NCI-H82 treated with DMSO at 0.1 percent for 48 hours (cell line): ENCODE measurements around the gene CKMT2.
"Not testable (repeated sequence)": the region's sequence is repeated elsewhere in the genome, so short reads cannot be mapped to it uniquely, and the experiment has no call there.

ENCODE experiments used
- DNase-seq: peaks from one replicate; lab custom pipeline; 2025; ENCODE audit not compliant: unreplicated experiment; lab: John Stamatoyannopoulos, UW

Gene CKMT2

DNA sequence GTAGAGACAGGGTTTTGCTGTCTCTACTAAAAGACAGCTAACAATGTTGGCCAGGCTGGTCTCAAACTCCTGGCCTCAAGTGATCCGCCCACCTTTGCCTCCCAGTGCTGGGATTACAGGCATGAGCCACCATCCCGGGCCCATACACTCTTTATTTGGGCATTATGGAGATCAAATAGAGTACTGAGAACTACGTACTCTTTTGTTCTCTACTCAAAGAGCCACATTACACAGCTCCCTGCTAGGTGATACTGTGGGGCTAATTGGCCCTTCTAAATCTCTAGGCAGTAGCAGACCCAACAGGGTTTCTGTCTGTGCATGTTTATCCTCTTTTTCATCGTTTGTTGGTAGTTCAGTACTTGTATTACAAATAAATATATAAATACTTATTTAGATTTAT is 16.1 kb downstream of the CKMT2 start:
- no peak for DNase-seq

DNA sequence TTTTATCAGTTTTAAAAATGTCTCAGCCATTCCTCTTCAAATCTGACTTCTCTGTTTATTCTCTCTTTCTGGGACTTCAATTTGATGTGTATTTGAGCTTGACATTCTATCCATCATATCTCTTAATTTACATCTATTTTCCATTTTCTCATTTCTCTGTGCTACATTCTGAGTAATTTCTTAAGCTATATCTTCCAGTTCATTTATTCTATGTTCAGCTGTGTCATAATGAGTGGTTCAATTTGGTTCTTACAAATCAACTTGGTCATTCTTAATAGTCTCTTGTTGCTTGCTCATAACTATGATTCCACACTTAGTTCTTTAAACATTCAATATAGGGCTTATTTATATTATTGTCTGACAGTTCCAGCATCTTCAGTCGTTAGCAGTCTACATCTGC is 16.9 kb downstream of the CKMT2 start:
- no peak for DNase-seq

DNA sequence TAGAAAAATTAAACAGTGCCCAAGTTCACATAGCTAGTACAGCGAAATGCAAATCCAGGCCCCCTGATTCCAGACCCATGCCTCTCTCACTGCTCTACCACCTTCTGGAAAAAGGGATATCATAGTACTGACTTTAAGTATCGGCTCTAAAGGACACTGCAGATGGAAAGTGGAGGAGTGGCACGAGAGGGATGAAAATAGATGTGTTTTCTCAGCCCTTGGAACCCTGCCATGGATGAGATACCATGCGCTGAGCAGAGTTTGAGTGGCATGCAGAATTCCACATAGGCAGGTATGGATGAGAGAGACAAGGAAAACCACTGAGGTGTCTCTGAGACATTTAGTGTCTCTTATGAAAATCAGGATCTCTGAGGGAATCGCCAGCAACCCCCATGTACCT is 18.8 kb downstream of the CKMT2 start:
- no peak for DNase-seq

DNA sequence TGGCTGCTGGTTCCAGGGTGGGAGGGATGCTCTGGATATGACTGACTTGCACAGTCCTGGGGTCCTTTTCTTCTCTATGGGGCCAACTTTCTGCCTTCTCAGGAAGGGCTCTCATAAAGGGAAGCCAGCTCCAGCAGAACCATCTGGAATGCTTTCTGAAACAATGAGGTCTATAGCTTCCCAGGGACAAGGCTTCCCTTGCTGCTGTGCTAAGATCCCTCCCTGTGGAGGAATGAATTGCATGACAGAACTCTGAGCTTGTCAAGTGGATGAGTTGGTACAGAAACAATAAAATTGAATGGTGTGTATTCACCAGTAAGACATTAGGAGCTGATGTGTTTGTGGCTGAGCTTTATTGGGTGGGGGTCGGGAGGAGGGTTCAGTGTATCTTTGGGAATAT is 19.8 kb downstream of the CKMT2 start:
- DNase-seq: no peak

DNA sequence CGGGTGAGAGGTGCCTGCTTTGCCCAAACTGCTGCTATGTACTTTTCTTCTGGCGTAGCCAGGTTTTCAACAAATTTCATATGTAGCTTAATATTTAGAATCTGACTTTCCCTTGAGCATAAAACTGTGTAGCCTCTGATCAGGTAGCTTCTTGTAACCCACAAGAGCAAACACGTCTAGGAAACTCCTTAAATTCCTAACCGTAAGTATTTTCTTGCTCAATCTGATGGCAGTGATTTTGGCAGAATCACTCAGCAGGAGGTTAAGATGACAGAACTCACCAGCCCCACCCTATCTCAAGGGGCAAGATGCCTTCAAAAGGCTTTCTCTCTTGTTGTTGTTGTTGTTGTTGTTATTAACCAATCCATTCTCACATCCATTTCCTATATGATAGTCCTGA is 20.8 kb downstream of the CKMT2 start:
- no peak for DNase-seq

DNA sequence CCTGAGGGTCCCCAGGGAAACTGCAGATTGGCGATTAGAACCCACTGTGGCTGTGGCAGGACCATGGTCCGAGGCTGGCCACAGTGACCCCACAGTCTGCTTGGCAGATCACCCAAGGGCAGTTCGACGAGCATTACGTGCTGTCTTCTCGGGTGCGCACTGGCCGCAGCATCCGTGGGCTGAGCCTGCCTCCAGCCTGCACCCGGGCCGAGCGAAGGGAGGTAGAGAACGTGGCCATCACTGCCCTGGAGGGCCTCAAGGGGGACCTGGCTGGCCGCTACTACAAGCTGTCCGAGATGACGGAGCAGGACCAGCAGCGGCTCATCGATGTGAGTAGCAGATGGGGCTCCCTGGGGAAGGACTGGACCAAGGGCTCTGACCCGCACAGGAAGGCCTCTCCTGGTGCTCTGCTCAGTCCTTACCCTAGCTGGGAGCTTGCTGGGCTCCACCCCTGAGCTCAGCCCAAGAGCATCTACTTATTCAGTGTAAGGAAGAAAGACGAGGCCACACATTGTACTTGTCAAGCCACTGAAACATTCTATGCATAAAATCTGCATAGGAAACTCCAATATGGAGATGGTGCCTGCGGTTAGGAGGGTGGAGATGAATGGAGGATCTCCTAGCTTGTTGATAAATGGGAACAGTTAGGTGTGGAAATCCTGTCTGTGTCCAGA is 21.9 kb downstream of the CKMT2 start:
- DNase-seq: no peak

DNA sequence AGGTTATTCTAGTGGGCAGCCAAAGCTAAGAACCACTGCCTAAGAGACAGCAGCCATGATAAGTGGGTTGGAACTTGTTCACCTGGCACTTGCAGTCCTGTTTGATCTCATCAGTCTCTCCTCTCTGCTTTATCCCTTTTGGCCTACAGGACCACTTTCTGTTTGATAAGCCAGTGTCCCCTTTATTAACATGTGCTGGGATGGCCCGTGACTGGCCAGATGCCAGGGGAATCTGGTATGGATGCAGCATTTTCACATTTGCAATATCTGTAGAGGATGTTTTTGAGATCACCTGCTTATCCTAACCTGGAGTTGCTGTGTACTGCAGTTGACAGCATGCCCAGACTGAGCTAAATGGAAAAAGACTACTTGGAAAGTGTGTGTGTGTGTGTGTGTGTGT is 23.6 kb downstream of the CKMT2 start:
- no peak for DNase-seq

DNA sequence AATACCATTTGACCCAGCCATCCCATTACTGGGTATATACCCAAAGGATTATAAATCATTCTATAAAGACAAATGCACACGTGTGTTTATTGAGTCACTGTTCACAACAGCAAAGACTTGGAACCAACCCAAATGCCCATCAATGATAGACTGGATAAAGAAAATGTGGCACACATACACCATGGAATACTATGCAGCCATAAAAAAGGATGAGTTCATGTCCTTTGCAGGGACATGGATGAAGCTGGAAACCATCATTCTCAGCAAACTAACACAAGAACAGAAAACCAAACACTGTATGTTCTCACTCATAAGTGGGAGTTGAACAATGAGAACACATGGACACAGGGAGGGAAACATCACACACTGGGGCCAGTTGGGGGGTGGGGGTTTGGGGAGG is 29.7 kb downstream of the CKMT2 start:
- DNase-seq: not testable (repeated sequence)

DNA sequence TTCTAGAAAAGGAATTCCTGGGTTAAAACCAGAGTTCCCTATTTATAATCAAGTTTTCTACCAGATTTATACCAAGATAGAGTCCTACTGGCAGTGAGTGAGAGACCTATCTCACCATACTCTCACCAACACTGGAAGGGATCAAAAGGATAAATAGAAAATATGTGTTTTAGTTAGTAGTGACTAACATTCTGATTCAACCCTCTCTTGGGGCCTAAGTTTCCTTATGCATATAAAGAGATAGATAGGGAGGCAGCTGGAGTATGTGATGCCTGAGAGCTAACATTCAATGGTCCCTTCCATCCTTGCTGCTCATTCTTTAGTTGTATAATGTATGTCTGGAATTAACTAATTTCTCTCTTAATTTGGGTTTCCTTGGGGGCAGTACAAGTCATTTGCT is 32.0 kb downstream of the CKMT2 start:
- no peak for DNase-seq

DNA sequence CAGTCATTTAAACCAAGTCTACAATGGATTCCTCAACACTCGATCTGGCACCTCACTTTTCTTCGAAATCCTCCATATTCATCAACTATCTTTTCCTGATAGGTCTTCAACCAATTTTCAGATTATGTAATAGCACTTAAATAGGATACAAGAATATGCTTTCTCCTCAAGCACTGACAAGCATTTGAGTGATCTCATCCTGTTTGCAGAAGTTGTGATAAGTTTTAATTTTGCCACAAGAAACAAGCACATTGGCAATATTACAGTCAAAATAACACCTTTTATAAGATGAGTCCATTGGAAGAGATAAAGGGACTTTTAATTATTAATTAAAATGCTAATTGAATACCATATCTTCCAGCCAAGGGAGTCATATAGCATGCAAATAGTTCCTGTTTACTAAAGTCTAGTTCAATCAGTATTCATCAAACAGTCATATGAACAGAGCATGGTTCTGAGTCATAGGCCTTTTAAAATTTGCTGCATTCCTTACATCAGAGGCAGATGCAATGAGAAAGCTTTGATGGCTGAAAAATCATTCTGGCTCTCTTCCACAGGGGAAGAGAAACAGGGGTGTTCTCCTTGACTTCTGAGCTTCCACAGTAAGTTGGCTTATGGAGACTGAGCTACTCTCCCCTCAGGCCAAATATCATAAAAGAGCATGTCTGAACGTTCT is 35.5 kb downstream of the CKMT2 start:
- no peak for DNase-seq

DNA sequence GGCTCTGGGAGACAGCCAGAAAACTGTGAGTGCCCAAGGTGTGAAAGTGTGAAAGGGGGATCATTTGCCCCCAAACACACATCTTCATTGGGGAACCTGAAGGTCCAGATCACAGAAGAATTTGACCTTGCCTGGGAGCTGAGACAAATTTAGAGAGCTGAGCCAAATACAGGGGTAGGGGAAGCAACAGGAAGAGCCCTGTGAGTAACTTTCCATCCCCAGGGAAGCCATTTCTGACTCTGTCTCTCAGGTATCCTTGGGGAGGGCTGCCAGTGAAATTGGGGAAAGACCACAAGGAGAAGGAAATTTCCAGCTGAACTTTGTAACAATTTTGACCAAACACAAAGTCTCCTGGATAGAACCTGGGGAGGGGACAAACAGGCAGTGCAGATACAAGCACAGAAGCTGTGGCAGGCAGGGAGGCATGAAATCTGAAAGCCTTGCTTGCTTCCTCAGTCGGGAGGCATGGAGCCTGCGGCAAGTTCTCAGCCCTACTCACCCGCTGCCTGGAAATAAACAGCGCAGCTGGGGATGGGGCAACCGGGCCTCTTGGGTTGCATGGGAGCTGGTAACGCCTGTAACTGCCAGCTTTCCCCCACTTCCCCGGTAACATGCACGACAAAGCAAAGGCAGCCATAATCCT is 36.8 kb downstream of the CKMT2 start:
- no peak for DNase-seq

DNA sequence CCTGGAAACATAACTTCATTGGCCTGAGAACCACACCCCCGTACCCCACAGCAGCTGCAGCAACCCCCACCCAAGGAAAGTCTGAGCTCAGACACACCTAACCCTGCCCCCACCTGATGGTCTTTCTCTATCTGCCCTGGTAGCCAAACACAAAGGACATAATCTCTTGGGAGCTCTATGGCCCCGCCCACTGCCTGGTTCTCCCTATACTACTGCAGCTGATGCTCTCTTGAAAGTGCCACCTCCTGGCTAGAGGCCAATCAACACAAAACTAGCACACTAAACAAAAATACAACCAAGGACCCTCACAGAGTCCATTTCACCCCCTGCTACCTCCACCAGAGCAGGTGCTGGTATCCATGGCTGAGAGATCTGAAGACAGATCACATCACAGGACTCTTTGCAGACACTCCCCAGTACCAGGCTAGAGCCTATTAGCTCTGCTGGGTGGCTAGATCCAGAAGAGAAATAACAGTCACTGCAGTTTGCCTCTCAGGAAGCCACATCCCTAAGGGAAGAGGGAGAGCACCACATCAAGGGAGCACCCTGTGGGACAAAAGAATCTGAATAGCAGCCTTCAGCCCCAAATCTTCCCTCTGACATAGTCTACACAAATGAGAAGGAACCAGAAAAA is 37.4 kb downstream of the CKMT2 start:
- not testable (repeated sequence) for DNase-seq

DNA sequence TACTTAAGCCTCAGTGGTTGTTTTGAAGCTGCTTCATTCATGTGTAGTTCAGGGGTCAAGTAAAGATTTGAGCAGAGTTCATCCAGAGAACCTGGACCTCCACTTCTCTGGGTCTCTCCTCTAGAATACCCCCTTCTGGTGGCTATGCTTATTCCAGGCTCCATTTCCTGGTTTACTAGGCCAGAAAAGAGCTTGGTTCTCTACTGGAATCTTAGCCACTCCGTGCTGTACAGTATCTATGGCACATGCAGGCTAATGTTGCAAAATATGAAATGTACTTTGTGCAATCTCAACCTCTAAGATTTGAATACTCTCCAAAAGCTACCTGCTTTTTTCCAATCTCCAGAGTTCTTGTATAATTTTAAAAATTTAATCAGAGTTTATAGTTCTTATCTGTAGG is 50.9 kb downstream of the CKMT2 start:
- no peak for DNase-seq

DNA sequence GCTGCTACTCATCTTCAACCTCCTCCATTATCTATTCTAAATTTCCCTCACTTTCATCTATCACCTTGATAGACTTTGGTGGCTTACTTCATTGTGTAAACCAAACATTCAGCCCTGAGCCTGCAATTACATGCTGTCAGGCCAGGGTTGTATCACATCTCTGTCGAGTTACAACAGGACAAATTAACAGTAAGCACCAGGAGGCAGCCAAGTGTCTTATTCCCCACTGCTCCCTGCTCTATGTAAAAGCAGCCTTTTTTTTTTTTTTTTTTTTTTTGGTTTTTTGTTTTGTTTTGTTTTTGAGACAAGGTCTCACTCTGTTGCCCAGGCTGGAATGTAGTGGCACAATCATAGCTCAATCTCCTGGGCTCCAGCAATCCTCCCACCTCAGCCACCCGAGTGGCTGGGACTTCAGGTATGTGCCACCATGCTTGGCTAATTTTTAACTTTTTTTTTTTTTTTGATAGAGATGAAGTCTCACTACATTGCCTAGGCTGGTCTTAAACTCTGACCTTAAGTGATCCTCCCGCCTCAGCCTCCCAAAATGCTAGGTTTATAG is 53.0 kb downstream of the CKMT2 start:
- no peak for DNase-seq

DNA sequence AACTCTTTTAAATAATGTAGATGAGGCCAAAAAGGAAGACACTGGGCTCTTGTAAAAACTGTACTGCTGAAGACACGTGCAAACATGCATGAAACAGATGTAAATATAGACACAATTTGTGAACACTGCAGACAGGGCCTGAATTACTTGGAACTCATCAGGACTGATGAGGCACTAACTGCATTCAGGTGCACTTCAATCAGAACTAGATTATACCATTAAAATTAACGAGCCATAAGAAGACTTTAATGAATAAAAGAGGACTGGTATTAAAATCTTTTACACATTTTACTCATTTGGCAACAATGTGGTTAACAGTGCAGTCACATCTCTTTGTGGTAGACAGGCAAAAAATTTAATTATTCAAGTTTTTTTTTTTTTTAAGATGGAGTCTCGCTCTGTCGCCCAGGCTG is 54.9 kb downstream of the CKMT2 start:
- DNase-seq: no peak

DNA sequence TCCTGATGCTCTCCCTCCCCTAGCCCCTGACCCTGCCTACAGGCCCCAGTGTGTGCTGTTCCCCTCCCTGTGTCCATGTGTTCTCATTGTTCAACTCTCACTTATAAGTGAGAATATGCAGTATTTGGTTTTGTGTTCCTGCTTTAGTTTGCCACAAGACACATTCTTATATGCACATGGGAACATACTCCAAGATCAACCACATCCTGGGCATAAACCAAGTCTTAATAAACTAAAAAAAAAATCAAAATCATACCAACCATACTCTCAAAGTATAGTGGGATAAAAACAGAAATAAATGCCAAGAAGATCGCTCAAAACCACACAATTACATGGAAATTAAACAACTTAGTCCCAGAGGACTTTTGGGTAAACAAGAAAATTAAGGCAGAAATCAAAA is 57.0 kb downstream of the CKMT2 start:
- no peak for DNase-seq

DNA sequence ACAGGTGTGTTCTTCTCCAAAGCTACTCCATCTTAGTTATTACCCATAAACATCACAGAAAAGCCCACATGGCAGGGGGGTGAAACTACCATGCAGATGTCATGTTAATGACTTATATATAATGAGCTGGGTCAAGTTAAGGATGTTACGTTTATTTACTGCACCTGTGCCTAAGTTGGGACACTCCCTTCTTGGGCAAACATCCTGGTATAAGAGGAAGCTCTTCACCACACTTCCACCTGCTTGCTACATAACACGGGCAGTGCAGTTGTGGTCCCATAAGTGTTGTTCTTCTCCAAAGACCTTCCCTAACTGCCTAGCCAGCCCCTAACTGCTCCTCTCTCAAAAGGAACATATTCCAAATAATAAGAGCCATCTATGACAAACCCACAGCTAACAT is 59.0 kb downstream of the CKMT2 start:
- DNase-seq: no peak

DNA sequence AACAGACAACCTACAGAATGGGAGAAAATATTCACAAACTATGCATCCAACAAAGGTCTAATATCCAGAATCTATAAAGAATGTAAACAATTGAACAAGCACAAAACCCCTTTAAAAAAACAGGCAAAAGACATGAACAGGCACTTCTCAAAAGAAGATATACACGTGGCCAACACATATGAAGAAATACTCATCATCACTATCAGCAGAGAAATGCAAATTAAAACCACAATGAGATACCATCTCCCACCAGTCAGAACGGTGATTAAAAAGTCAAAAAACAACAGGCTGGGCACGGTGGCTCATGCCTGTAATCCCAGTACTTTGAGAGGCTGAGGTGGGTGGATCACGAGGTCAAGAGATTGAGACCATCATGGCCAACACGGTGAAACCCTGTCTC is 60.9 kb downstream of the CKMT2 start:
- DNase-seq: not testable (repeated sequence)

DNA sequence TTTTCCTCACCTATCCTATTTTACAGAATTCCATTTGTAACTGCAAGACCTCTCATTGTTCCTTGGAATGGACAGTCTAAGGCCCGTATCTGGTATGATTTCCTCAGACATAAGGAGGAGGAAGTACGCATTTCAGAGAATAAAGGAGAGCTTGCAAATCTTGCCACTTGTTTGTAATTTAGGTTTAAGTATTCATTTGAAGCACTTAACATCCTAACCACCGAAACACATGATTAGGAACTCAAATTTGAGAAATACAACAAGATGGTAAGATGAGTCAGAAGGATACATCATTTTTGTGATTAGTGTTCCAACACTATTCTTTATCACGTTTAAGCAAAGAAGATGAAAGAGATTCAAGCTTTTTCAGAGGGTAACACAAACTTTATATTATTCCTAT is 64.4 kb downstream of the CKMT2 start:
- DNase-seq: no peak

DNA sequence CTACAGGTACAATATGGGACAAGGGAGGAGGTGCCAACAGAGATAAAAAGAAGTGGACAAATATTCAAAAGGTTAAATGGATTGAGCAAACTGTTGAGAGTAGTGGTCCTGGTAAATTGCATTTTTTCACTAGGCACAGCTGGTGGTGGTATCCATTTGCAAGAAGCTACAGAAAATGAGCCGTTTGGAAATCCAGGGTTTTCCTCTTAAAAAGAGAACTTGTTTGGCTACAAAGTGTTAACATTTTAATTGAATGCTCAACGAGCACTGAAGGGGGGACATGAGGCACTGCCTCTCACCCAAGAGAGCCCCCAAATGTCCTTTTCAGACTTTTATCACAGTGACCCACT is 67.8 kb downstream of the CKMT2 start:
- no peak for DNase-seq

DNA sequence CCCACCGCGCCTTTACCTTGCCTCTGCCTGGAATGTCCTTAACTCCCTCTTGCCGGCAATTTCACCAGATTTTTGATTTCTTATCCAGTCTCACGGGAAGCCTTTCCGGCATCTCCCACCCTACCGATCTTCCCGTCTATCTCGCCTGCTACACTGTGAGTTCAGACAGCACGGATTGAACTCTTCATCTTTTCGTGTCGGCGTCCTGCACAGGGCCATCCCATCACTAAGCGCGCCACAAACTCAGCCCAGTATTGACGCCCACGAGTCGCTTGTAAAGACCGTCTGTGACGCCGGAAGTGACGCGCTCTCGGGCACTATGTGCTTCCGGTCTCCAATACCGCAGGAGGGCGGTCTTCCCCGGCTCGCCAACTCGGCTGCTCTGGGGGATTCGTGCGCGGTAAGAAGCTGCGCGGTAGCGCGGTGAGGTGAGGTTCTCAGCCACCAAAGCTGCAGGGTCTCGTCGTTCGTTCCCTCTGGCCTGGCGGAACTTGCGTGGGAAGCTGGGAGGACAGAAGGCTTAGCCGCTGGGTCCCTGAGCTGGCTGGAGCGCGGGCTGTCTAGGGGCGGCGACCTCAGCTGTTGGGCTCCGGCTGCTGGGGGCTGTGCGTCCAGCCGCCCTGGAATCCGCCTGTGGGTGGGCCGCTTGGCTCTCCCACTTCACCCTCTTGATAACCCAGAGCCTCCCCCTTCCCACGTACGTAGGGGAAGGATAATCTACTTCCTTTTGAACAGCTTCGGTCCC is 68.3 kb downstream of the CKMT2 start, which contains the start of gene ZCCHC9:
Gene ZCCHC9 (plus strand): TSS at position 317 of the 745 bp plus-strand sequence. CDS start 3,171 bp downstream, outside the sequence.
- peak; percentile 66 for DNase-seq
